Prostate gland (tissue), 2 donors: ENCODE results near the gene SENP2. TPM values are rescaled to one million over a fixed set of nuclear protein-coding genes. Genes with fewer than 3 reads are reported as not detected.

Experiments used
- DNase-seq: peaks from one replicate; pipeline ENCODE4 v3.0.0-alpha.2; 2019; ENCODE audit warnings: low spot score
- H3K27ac ChIP-seq, 2 donors: fragments of 200-600 bp; sonication (generic); 2 replicates each; pipeline ENCODE4 v1.5.1; 2017 to 2019
- H3K27me3 ChIP-seq: fragments of 200-600 bp; sonication (generic); replicated peaks from 2 replicates; pipeline ENCODE4 v1.5.1; 2019; ENCODE audit not compliant: insufficient read depth
- H3K36me3 ChIP-seq, 2 donors: fragments of 200-600 bp; sonication (generic); 1 replicate in 1 of 2; 2 replicates in 1 of 2; pipeline versions ENCODE4 v1.5.1 to v1.8.1; 2017 to 2019
- H3K4me1 ChIP-seq: fragments of 200-600 bp; sonication (generic); replicated peaks from 2 replicates; pipeline ENCODE4 v1.5.1; 2019
- H3K4me3 ChIP-seq, 2 donors: fragments of 200-600 bp; sonication (generic); 2 replicates each; pipeline ENCODE4 v1.5.1; 2017 to 2019
- H3K9me3 ChIP-seq: fragments of 200-600 bp; sonication (generic); 2 replicates; pipeline ENCODE4 v1.5.1; 2017
- POLR2A ChIP-seq: fragments of 450-650 bp; IDR thresholded peaks from one replicate; pipeline ENCODE4 v1.6.1; 2016; ENCODE audit warnings: antibody characterized with exemption, mild to moderate bottlenecking
- POLR2AphosphoS5 ChIP-seq: sonication (generic); formaldehyde crosslinking; IDR thresholded peaks from one replicate; pipeline ENCODE4 v1.6.1; 2017; ENCODE audit warnings: antibody characterized with exemption
- WGBS: methylation state at CpG from one replicate; pipeline ENCODE4 v1.1.5; 2018; 5-methylcytosine and 5-hydroxymethylcytosine counted together
- intact Hi-C: fragments of 100-400 bp; cut with DNase I; formaldehyde crosslinking; loops from one replicate; pipeline ENCODE4 v1.14.2; 2022
- total RNA-seq, 2 donors: library from RNA; depleted of rRNA; stranded (reverse); fragments of >200 nt; gene quantifications; one replicate each; pipeline ENCODE4 v1.1.0, GENCODE V29; 2016
- TF ChIP-seq, protein P1 (sequence below), 4 experiments: fragments of 200-600 bp in 2 of 4; fragments of 450-650 bp in 2 of 4; sonication (generic) in 2 of 4; IDR thresholded peaks; 1 replicate in 3 of 4; 2 replicates in 1 of 4; pipeline ENCODE4 v1.5.1; 2016 to 2019; ENCODE audit warnings: antibody characterized with exemption in 4 of 4, mild to moderate bottlenecking in 2 of 4, moderate library complexity in 2 of 4

Gene SENP2
- total RNA-seq, 2 donors from 2014 or later: 25.3 to 27.0 TPM

DNA sequence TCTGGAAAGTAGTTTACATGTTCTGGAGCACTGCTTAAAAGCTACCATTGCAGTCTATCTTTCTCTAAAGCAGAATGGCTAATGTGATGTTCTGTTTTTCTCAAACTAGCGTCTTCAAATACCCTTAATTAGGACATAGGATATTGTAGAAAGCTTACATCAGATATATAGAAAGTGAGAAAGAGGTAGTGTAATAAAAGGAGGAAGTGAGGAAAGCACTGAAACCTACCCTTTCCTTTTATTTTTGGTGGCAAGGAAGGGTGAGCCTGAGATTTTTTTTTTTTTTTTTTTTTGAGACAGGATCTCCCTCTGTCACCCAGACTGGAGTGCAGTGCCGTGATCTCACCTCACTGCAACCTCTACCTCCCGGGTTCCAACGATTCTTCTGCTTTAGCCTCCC lies 9.4 kb downstream of the SENP2 start:
- 83% methylated on average over 4 of the region's 4 CpGs for WGBS
- H3K4me1 ChIP-seq: no peaks in the 10 kb centered on the region

DNA sequence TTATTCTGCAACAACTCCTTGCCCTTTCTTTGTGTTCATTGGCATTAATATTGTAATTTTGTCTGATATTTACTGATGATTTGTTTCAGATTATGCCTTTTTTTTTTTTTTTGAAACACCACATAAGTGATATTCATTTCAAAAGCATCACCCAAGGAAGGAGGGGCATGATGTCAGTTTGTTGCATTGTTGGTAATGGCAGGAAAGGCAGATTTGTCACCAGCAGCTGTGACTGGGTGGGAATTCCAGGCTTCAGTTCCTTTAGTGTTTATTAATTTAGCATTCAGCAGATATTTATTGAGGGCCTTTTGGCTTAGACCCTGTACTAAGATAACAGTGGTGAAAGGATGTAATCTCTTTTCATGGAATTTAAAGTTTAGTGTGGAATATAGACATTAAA lies 19.5 kb downstream of the SENP2 start:
- H3K9me3 ChIP-seq: no peaks in the 10 kb centered on the region
- no peak overlapping the region for H3K4me3 ChIP-seq
- DNase-seq: no peak
- no peaks in the 10 kb centered on the region for H3K36me3 ChIP-seq
- H3K27ac ChIP-seq: no peak overlapping the region
- TF ChIP-seq POLR2AphosphoS5 (no peak), POLR2A (no peak)
- TF ChIP-seq, protein P1, sequence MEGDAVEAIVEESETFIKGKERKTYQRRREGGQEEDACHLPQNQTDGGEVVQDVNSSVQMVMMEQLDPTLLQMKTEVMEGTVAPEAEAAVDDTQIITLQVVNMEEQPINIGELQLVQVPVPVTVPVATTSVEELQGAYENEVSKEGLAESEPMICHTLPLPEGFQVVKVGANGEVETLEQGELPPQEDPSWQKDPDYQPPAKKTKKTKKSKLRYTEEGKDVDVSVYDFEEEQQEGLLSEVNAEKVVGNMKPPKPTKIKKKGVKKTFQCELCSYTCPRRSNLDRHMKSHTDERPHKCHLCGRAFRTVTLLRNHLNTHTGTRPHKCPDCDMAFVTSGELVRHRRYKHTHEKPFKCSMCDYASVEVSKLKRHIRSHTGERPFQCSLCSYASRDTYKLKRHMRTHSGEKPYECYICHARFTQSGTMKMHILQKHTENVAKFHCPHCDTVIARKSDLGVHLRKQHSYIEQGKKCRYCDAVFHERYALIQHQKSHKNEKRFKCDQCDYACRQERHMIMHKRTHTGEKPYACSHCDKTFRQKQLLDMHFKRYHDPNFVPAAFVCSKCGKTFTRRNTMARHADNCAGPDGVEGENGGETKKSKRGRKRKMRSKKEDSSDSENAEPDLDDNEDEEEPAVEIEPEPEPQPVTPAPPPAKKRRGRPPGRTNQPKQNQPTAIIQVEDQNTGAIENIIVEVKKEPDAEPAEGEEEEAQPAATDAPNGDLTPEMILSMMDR (IDR thresholded peaks at IDR 0.05): no peak
- no peaks in the 10 kb centered on the region for H3K4me1 ChIP-seq
- no peaks in the 10 kb centered on the region for H3K27me3 ChIP-seq
- intact Hi-C loops: no loop called here

More for the DNA sequence above, 9.4 kb downstream of the SENP2 start:
- intact Hi-C loops: no loop called here
- Histone ChIP-seq H3K4me3 (no peak overlapping the region), H3K36me3 (no peaks in the 10 kb centered on the region), H3K9me3 (no peaks in the 10 kb centered on the region), H3K27ac (no peak overlapping the region), H3K27me3 (no peaks in the 10 kb centered on the region)
- DNase-seq: no peak
- TF ChIP-seq POLR2A (no peak), POLR2AphosphoS5 (no peak)
- TF ChIP-seq, protein P1 (IDR thresholded peaks at IDR 0.05): no peak

DNA sequence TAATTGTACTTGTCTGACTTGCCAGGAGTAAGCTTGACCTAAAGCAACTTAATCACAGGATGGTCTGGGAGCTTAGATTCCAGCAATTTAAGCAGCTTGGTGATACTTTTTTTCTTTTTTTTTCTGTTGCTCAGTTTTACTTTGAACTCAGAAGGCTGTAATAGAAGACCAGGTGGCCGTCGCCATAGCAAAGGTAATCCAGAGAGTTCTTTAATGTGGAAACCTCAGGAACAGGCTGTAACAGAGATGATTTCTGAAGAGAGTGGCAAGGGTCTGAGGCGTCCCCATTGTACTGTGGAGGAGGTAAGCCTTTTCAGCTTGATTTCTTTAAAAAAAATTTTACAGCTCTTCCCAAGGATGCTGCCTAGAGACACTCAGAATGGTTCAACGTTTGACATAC lies 20.1 kb downstream of the SENP2 start:
- TF ChIP-seq POLR2AphosphoS5 (no peak), POLR2A (no peak)
- TF ChIP-seq, protein P1 (IDR thresholded peaks at IDR 0.05): no peak
- Histone ChIP-seq H3K4me1 (no peaks in the 10 kb centered on the region), H3K4me3 (no peak overlapping the region), H3K27ac (no peak overlapping the region), H3K9me3 (no peaks in the 10 kb centered on the region), H3K36me3 (no peaks in the 10 kb centered on the region), H3K27me3 (no peaks in the 10 kb centered on the region)
- 75% methylated on average over 4 of the region's 4 CpGs for WGBS
- intact Hi-C loops: no loop called here
- no peak for DNase-seq

DNA sequence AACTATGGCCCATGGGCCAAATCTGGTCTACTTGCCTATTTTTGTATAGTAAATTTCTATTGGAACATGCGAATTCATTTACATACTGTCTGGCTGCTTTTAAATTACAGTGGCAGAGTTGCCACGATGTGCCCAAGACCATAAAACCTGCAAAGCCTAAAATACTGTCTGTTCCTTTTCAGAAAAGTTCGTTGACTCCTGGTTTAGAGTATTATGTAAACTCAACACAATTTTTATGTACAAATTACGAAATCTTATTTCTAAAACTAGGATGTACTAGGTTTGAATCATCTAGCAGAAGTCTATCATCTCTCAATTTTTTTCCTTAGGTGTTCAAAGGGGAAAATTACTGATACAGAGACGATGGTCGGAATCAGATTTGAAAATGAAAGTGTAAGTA lies 26.9 kb downstream of the SENP2 start:
- Histone ChIP-seq H3K4me1 (no peaks in the 10 kb centered on the region), H3K4me3 (no peak overlapping the region), H3K27me3 (no peaks in the 10 kb centered on the region), H3K27ac (no peak overlapping the region), H3K9me3 (no peaks in the 10 kb centered on the region), H3K36me3 (peaks cover 0 to 6% of the 10 kb centered on the region in 2 donors)
- WGBS: 88% methylated on average over 6 of the region's 6 CpGs
- no peak for TF ChIP-seq POLR2A
- TF ChIP-seq, protein P1 (IDR thresholded peaks at IDR 0.05): no peak
- no peak for TF ChIP-seq POLR2AphosphoS5
- DNase-seq: no peak
- intact Hi-C loops: no loop called here

DNA sequence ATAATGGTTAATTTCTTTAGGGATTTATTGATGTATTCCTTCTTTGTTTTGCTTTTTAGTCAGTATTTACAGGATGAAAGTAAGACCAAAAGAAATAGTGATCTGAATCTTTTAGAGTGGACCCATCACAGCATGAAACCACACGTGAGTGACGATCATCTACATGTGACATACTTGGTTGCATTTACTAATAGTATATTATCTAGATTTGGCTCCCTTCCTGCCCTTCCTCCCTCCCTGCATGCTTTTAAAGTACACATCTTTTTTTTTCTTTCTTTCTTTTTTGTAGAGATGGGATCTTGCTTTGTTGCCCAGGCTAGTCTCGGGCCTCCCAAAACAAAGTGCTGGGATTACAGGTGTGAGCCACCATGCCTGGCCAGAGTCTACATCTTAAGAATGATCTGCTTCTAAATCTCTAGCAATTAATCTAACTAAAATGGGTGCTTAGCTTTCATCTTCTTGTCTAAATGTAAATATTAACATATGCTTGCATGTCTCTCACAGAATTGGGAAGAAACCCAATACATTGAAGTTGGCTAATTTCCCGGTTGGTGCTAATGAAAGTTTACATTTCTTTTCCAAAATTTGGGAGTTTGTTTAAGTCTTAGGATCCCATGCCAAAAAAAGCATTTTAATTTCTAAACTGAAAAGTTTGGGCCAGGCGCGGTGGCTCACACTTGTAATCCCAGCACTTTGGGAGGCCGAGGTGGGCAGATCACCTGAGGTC lies 38.0 kb downstream of the SENP2 start:
- Histone ChIP-seq H3K4me3 (no peak overlapping the region), H3K4me1 (no peaks in the 10 kb centered on the region), H3K9me3 (no peaks in the 10 kb centered on the region), H3K36me3 (no peaks in the 10 kb centered on the region), H3K27me3 (no peaks in the 10 kb centered on the region), H3K27ac (no peak overlapping the region)
- no peak for DNase-seq
- 80% methylated on average over 7 of the region's 7 CpGs for WGBS
- intact Hi-C loops: no loop called here
- no peak for TF ChIP-seq POLR2A
- TF ChIP-seq POLR2AphosphoS5: no peak
- TF ChIP-seq, protein P1 (IDR thresholded peaks at IDR 0.05): no peak
